HL-60 (cell line): Measurements from ENCODE around the gene AGBL4.

Source experiments
- DNase-seq, 2 experiments: peaks; one replicate each; pipeline ENCODE4 v3.0.0-alpha.2; 2010 to 2020; ENCODE audit warnings: low read depth in 1 of 2, low spot score in 1 of 2
- H3K27ac ChIP-seq: fragments of 250-450 bp; sonication (Bioruptor Pico); replicated peaks from 2 replicates; pipeline ENCODE4 v1.5.1; 2020; ENCODE audit warnings: mild to moderate bottlenecking, moderate library complexity
- H3K27me3 ChIP-seq: fragments of 250-450 bp; sonication (Bioruptor Pico); 2 replicates; pipeline ENCODE4 v1.5.1; 2021; ENCODE audit warnings: mild to moderate bottlenecking, moderate library complexity; ENCODE audit not compliant: insufficient read depth, poor library complexity, severe bottlenecking
- H3K4me3 ChIP-seq: replicated peaks from 2 replicates; pipeline ENCODE4 v1.5.1; 2011; ENCODE audit warnings: mild to moderate bottlenecking, control low read depth, low read length; ENCODE audit not compliant: insufficient read depth
- CTCF ChIP-seq: IDR thresholded peaks from one replicate; pipeline ENCODE4 v1.5.1; 2011; ENCODE audit warnings: low read length, control low read depth, inconsistent platforms; ENCODE audit not compliant: insufficient read depth
- GABPA ChIP-seq: IDR thresholded peaks from 2 replicates; pipeline ENCODE4 v1.6.1; 2012; ENCODE audit warnings: low read depth
- POLR2AphosphoS5 ChIP-seq: IDR thresholded peaks from 2 replicates; pipeline ENCODE4 v1.6.1; 2012; ENCODE audit warnings: low read depth
- REST ChIP-seq: IDR thresholded peaks from 2 replicates; pipeline ENCODE4 v1.6.1; 2012; ENCODE audit warnings: low read depth; ENCODE audit not compliant: insufficient replicate concordance
- SPI1 ChIP-seq: IDR thresholded peaks from 2 replicates; pipeline ENCODE4 v1.6.1; 2012; ENCODE audit warnings: low read depth, mild to moderate bottlenecking, borderline replicate concordance

Gene AGBL4

GRCh38 chr1:49626472-49626871 lies 397.3 kb downstream of the AGBL4 start:
- Histone ChIP-seq H3K4me3 (no peak overlapping the region), H3K27ac (no peak overlapping the region), H3K27me3 (no peaks in the 10 kb centered on the region)
- DNase-seq = no peak
- TF ChIP-seq REST = no peak

GRCh38 chr1:49622877-49623276 lies 400.9 kb downstream of the AGBL4 start:
- Histone ChIP-seq H3K4me3 (no peak overlapping the region), H3K27me3 (no peaks in the 10 kb centered on the region), H3K27ac (no peak overlapping the region)
- DNase-seq = no peak
- TF ChIP-seq SPI1 (no peak), GABPA (no peak), CTCF (no peak), POLR2AphosphoS5 (no peak), REST (no peak)

GRCh38 chr1:49606082-49606481 lies 417.7 kb downstream of the AGBL4 start:
- no peak for TF ChIP-seq REST
- no peak for TF ChIP-seq POLR2AphosphoS5
- TF ChIP-seq CTCF = no peak
- TF ChIP-seq SPI1 = no peak
- no peak for TF ChIP-seq GABPA
- no peak overlapping the region for H3K4me3 ChIP-seq
- no peak overlapping the region for H3K27ac ChIP-seq
- no peak for DNase-seq
- no peaks in the 10 kb centered on the region for H3K27me3 ChIP-seq

GRCh38 chr1:49597436-49597835 lies 426.3 kb downstream of the AGBL4 start:
- no peak overlapping the region for H3K4me3 ChIP-seq
- TF ChIP-seq POLR2AphosphoS5 (no peak), CTCF (no peak), REST (no peak), SPI1 (no peak), GABPA (no peak)

More at GRCh38 chr1:49597436-49597835, 426.3 kb downstream of the AGBL4 start:
- Histone ChIP-seq H3K27ac (no peak overlapping the region), H3K27me3 (no peaks in the 10 kb centered on the region)
- no peak for DNase-seq
